ENCODE measurements around the gene BSG.

BSG gene

DNA sequence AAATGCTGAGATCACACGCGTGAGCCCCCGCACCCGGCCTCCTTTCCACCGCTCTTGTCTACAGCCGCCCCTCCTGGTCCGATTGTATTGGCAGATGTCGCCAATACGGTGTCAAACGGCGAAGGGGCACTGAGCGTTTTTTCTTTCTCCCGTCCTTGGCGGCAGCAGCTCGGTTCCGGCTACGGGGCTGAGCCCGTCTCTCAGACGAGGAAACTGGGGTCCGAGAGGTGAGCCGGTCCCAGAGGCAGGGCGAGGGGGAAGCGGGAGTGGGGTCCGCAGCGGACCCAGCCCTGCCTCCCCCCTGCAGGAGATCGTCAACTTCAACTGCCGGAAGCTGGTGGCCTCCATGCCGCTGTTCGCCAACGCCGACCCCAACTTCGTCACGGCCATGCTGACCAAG lies 40.5 kb downstream of the BSG start:
- H3K4me1 ChIP-seq (ENCODE audit: low read length) = peaks cover 12% of the 10 kb centered on the region; the same call in 1 of the 2 replicates
- peaks cover 27% of the 10 kb centered on the region for H3K36me3 ChIP-seq (replicated peaks; ENCODE audit: low read depth, low read length)
- no peak overlapping the region for H3K4me2 ChIP-seq (ENCODE audit: low read length)
- no peaks in the 10 kb centered on the region for H3K27me3 ChIP-seq (ENCODE audit: low read depth, low read length)
- H3K9ac ChIP-seq (ENCODE audit: low read length) = no peak overlapping the region
- TF ChIP-seq, protein P1, sequence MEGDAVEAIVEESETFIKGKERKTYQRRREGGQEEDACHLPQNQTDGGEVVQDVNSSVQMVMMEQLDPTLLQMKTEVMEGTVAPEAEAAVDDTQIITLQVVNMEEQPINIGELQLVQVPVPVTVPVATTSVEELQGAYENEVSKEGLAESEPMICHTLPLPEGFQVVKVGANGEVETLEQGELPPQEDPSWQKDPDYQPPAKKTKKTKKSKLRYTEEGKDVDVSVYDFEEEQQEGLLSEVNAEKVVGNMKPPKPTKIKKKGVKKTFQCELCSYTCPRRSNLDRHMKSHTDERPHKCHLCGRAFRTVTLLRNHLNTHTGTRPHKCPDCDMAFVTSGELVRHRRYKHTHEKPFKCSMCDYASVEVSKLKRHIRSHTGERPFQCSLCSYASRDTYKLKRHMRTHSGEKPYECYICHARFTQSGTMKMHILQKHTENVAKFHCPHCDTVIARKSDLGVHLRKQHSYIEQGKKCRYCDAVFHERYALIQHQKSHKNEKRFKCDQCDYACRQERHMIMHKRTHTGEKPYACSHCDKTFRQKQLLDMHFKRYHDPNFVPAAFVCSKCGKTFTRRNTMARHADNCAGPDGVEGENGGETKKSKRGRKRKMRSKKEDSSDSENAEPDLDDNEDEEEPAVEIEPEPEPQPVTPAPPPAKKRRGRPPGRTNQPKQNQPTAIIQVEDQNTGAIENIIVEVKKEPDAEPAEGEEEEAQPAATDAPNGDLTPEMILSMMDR (IDR thresholded peaks at IDR 0.05; ENCODE audit: low read depth, low read length) = no peak
- no peak for TF ChIP-seq EZH2phosphoT487 (IDR thresholded peaks at IDR 0.05; ENCODE audit: low read depth)
- H4K20me1 ChIP-seq (ENCODE audit: insufficient read depth, low read length) = no peaks in the 10 kb centered on the region
- no peak overlapping the region for H3K4me3 ChIP-seq (ENCODE audit: low read length)
- H3K9me3 ChIP-seq (ENCODE audit: insufficient read depth, low read length) = no peaks in the 10 kb centered on the region
- no peak overlapping the region for H3K27ac ChIP-seq (ENCODE audit: low read length)
- no peak overlapping the region for H2AFZ ChIP-seq (ENCODE audit: low read depth, low read length)
- H3K79me2 ChIP-seq (ENCODE audit: low read length) = no peaks in the 10 kb centered on the region

DNA sequence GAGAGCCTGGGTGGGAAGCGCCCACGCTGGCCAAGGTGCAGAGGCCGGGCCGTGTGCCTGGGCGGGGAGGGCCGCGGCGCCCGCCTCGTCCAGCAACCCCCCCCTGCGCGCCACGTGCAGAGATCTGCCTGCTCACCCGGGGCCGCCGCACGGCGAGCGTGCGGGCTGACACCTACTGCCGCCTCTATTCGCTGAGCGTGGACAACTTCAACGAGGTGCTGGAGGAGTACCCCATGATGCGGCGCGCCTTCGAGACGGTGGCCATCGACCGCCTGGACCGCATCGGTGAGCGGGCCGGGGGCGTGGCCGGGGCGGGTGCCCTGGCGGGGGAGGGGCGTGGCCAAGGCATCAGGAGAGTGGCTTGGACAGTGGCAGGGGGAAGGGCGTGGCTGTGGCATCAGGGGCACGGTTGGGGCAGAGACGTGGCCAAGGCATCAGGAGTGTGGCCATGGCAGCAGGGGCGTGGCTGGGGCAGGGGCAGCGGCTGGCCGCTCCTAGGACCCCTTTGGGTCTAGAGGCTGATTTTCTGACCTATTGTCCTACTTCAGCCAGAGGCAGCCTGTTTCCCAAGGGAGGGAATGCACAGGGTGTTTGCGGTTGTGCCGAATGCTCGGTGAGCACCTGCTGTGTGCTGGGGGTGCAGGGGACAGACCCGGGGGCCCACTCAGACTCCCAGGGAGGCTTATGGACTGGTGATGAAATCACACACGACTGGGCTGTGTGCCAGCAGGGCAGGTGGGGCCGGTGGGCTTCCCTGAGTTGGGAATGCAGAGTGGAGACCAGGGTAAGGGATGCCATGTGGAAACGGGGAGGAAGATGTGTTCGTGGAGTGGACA lies 41.6 kb downstream of the BSG start:
- Histone ChIP-seq H3K79me2 (ENCODE audit: low read length) (no peaks in the 10 kb centered on the region), H3K9me3 (ENCODE audit: insufficient read depth, low read length) (no peaks in the 10 kb centered on the region), H3K9ac (ENCODE audit: low read length) (no peak overlapping the region), H2AFZ (ENCODE audit: low read depth, low read length) (no peak overlapping the region), H3K27me3 (ENCODE audit: low read depth, low read length) (no peaks in the 10 kb centered on the region), H3K4me2 (ENCODE audit: low read length) (no peak overlapping the region), H3K4me1 (ENCODE audit: low read length) (peaks cover 10% of the 10 kb centered on the region; the same call in 1 of the 2 replicates), H3K27ac (ENCODE audit: low read length) (no peak overlapping the region), H4K20me1 (ENCODE audit: insufficient read depth, low read length) (no peaks in the 10 kb centered on the region), H3K4me3 (ENCODE audit: low read length) (no peak overlapping the region), H3K36me3 (replicated peaks; ENCODE audit: low read depth, low read length) (peaks cover 34% of the 10 kb centered on the region)
- no peak for TF ChIP-seq EZH2phosphoT487 (IDR thresholded peaks at IDR 0.05; ENCODE audit: low read depth)
- TF ChIP-seq, protein P1 (IDR thresholded peaks at IDR 0.05; ENCODE audit: low read depth, low read length) = no peak

DNA sequence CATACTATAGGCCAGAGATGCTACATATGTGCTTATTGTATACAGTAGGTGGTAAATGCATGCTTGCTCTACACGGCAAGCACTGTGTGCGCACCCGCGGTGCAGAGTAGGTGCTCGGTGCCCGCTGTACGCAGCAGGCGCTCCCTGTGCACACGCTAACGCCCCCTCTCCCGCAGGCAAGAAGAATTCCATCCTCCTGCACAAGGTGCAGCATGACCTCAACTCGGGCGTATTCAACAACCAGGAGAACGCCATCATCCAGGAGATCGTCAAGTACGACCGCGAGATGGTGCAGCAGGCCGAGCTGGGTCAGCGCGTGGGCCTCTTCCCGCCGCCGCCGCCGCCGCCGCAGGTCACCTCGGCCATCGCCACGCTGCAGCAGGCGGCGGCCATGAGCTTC lies 43.2 kb downstream of the BSG start:
- no peaks in the 10 kb centered on the region for H4K20me1 ChIP-seq (ENCODE audit: insufficient read depth, low read length)
- H3K27ac ChIP-seq (ENCODE audit: low read length) = no peak overlapping the region
- peaks cover 41% of the 10 kb centered on the region for H3K36me3 ChIP-seq (replicated peaks; ENCODE audit: low read depth, low read length)
- no peak overlapping the region for H3K4me2 ChIP-seq (ENCODE audit: low read length)
- no peaks in the 10 kb centered on the region for H3K9me3 ChIP-seq (ENCODE audit: insufficient read depth, low read length)
- no peaks in the 10 kb centered on the region for H3K79me2 ChIP-seq (ENCODE audit: low read length)
- H2AFZ ChIP-seq (ENCODE audit: low read depth, low read length) = no peak overlapping the region
- H3K4me3 ChIP-seq (ENCODE audit: low read length) = no peak overlapping the region
- H3K9ac ChIP-seq (ENCODE audit: low read length) = no peak overlapping the region
- no peaks in the 10 kb centered on the region for H3K4me1 ChIP-seq (ENCODE audit: low read length)
- H3K27me3 ChIP-seq (ENCODE audit: low read depth, low read length) = no peaks in the 10 kb centered on the region
- TF ChIP-seq EZH2phosphoT487 (IDR thresholded peaks at IDR 0.05; ENCODE audit: low read depth) = no peak
- TF ChIP-seq, protein P1 (IDR thresholded peaks at IDR 0.05; ENCODE audit: low read depth, low read length) = no peak

DNA sequence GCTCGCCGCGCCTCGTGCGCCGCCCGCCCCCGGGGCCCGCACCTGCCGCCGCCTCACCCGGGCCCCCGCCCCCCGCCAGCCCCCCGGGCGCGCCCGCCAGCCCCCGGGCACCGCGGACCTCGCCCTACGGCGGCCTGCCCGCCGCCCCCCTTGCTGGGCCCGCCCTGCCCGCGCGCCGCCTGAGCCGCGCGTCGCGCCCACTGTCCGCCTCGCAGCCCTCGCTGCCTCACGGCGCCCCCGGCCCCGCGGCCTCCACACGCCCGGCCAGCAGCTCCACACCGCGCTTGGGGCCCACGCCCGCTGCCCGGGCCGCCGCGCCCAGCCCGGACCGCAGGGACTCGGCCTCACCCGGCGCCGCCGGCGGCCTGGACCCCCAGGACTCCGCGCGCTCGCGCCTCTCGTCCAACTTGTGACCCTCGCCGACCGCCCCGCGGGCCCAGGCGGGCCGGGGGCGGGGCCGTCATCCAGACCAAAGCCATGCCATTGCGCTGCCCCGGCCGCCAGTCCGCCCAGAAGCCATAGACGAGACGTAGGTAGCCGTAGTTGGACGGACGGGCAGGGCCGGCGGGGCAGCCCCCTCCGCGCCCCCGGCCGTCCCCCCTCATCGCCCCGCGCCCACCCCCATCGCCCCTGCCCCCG lies 43.8 kb downstream of the BSG start:
- peaks cover 38% of the 10 kb centered on the region for H3K36me3 ChIP-seq (replicated peaks; ENCODE audit: low read depth, low read length)
- H3K27me3 ChIP-seq (ENCODE audit: low read depth, low read length) = no peaks in the 10 kb centered on the region

More for the DNA sequence above, 43.8 kb downstream of the BSG start:
- Histone ChIP-seq H4K20me1 (ENCODE audit: insufficient read depth, low read length) (no peaks in the 10 kb centered on the region), H3K27ac (ENCODE audit: low read length) (no peak overlapping the region), H2AFZ (ENCODE audit: low read depth, low read length) (no peak overlapping the region), H3K79me2 (ENCODE audit: low read length) (no peaks in the 10 kb centered on the region), H3K4me3 (ENCODE audit: low read length) (no peak overlapping the region), H3K9ac (ENCODE audit: low read length) (no peak overlapping the region), H3K4me1 (ENCODE audit: low read length) (no peaks in the 10 kb centered on the region), H3K4me2 (ENCODE audit: low read length) (no peak overlapping the region), H3K9me3 (ENCODE audit: insufficient read depth, low read length) (no peaks in the 10 kb centered on the region)
- TF ChIP-seq EZH2phosphoT487 (IDR thresholded peaks at IDR 0.05; ENCODE audit: low read depth) = no peak
- TF ChIP-seq, protein P1 (IDR thresholded peaks at IDR 0.05; ENCODE audit: low read depth, low read length) = no peak

Data from OCI-LY3 (cell line).